ENCODE data around the gene POU5F1. TPM values are rescaled to one million over a fixed set of nuclear protein-coding genes. Genes with fewer than 3 reads are reported as not detected.

POU5F1 gene
- total RNA-seq, 4 donors from 2014 or later: 0.67 to 2.8 (median 1.8) TPM; not detected in 1

DNA sequence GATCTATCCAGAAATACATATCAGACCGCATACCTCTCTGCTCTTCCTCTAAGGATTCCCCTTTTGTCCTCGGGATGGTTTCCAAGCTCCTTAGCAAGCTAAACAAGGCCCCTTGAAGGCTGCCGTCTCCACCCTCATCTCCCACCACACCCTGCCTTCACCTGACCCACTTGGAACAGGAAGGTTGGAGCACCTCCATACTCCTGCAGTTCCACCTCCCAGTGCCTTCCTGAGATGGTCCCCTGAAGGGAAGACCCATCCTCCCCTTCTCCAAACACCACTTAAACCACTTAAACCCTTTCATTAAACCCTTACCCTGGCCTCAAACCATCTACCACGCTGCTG is 8.5 kb upstream of the POU5F1 start:
- Histone ChIP-seq H3K9me3 (no peaks in the 10 kb centered on the region), H3K4me3 (no peak overlapping the region), H3K36me3 (no peaks in the 10 kb centered on the region), H3K27ac (no peak overlapping the region), H3K4me1 (no peaks in the 10 kb centered on the region), H3K27me3 (no peaks in the 10 kb centered on the region)
- no peak for DNase-seq
- TF ChIP-seq, protein P1, sequence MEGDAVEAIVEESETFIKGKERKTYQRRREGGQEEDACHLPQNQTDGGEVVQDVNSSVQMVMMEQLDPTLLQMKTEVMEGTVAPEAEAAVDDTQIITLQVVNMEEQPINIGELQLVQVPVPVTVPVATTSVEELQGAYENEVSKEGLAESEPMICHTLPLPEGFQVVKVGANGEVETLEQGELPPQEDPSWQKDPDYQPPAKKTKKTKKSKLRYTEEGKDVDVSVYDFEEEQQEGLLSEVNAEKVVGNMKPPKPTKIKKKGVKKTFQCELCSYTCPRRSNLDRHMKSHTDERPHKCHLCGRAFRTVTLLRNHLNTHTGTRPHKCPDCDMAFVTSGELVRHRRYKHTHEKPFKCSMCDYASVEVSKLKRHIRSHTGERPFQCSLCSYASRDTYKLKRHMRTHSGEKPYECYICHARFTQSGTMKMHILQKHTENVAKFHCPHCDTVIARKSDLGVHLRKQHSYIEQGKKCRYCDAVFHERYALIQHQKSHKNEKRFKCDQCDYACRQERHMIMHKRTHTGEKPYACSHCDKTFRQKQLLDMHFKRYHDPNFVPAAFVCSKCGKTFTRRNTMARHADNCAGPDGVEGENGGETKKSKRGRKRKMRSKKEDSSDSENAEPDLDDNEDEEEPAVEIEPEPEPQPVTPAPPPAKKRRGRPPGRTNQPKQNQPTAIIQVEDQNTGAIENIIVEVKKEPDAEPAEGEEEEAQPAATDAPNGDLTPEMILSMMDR (IDR thresholded peaks at IDR 0.05): no peak
- no peak for TF ChIP-seq POLR2A (IDR thresholded peaks at IDR 0.05)
- intact Hi-C loops (cut with DNase I; ENCODE audit: low total_unique reads): no loop called here

DNA sequence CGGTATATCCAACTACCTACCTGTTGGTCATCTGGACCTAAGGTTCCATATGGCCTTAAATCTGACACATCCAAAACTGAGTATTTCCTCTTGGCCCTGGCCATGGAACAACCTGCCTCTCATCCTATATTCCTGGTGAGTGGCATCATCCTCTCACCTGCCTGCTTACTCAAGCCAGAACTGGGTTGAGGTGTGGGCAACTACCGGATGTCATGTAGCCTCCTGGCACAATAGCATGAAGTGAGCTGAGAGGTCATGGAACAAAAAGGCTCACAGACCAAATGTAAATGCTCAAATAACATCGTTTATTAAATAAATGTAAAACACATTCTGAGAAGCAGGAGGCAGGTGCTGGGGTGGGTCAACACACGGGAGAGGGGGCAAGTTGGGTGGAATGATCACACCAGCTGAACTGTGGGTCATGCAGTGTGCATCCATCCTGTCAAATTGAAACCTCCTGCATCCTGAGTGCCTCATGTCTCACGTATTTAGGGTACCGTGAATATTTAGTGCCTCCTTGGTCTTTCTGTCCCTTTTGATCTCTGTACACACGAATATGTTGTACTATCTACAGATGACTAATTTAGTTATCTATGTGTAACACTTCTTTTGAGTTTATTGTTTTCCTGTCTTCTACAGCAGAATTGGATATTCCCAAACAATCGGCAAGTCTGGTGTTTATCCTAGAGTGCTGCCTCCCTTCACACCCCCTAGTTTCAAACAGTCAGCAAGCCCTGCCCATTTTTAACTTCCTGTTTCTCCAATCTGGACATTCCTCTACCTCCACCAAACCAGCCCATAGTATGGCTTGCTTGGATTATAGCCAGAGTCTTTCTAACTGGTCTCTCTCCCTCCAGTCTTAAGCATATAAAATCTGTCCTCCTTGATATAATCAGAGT is 7.9 kb upstream of the POU5F1 start:
- Histone ChIP-seq H3K4me1 (no peaks in the 10 kb centered on the region), H3K4me3 (no peak overlapping the region), H3K27me3 (no peaks in the 10 kb centered on the region), H3K9me3 (no peaks in the 10 kb centered on the region), H3K27ac (no peak overlapping the region), H3K36me3 (no peaks in the 10 kb centered on the region)
- TF ChIP-seq POLR2A (IDR thresholded peaks at IDR 0.05): no peak
- TF ChIP-seq, protein P1 (IDR thresholded peaks at IDR 0.05): no peak
- DNase-seq: no peak
- intact Hi-C loops (cut with DNase I; ENCODE audit: low total_unique reads): no loop called here

DNA sequence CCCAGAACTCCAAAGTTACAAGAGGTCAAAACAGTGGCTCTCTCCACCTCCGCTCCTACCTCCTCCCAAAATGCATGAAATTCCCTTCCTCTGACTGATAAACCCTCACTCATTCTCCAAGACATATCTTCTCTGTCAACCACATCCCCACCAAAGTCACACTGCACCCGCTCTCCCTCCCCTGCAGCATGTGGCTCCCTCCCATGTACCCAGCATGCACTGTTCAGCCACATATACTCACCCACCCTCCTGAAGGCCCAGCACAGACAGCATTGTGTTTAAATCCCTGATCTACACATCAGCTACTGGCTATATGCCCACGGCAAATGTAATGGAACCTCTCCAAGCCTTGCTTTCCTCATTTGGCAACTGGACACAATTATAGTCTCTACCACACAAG is 5.5 kb upstream of the POU5F1 start:
- no peak overlapping the region for H3K27ac ChIP-seq
- no peaks in the 10 kb centered on the region for H3K27me3 ChIP-seq
- H3K36me3 ChIP-seq: no peaks in the 10 kb centered on the region
- H3K9me3 ChIP-seq: no peaks in the 10 kb centered on the region
- no peaks in the 10 kb centered on the region for H3K4me1 ChIP-seq
- intact Hi-C loops (cut with DNase I; ENCODE audit: low total_unique reads): no loop called here
- H3K4me3 ChIP-seq: no peak overlapping the region
- no peak for DNase-seq
- no peak for TF ChIP-seq POLR2A (IDR thresholded peaks at IDR 0.05)
- TF ChIP-seq, protein P1 (IDR thresholded peaks at IDR 0.05): no peak

DNA sequence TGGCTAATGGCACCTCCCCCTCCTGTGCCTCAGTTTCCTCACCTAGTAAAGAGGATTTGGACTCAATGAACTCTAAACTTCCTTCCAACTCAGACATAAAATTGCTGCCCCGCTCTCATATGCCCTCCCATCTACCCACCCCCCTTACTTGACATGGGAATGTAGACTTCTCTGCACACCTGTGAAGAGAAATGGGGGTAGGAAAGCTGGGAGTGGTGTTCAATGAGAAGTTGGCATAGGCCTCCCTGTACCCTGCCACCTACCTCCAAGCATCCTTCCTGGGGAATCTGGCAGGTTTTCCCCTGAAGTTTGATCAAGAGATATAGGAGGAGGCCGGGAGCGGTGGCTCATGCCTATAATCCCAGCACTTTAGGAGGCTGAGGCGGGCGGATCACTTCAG is 3.9 kb upstream of the POU5F1 start:
- intact Hi-C loops (cut with DNase I; ENCODE audit: low total_unique reads): no loop called here
- Histone ChIP-seq H3K4me3 (no peak overlapping the region), H3K27me3 (no peaks in the 10 kb centered on the region), H3K36me3 (no peaks in the 10 kb centered on the region), H3K4me1 (no peaks in the 10 kb centered on the region), H3K9me3 (no peaks in the 10 kb centered on the region), H3K27ac (no peak overlapping the region)
- TF ChIP-seq POLR2A (IDR thresholded peaks at IDR 0.05): no peak
- TF ChIP-seq, protein P1 (IDR thresholded peaks at IDR 0.05): no peak
- no peak for DNase-seq

DNA sequence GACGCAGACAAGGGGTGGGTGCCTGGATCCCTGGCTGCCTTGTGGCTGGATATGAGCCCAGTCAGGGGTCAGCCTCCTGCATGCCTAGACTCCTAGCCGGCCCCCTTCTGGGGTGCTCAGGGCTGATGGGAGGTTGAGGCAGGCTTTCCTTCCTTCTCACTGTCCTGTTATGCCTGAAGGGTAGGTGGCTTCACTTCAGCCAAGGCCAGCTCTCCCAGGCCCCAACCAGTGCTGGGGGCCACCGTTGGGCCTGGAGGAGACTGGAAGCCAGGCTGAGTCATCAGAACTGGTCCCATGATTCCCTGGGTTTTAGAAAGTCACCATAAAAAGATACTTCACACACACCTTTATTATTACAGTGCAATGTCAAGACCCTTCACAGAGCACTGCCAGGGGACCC is 2.9 kb upstream of the POU5F1 start:
- Histone ChIP-seq H3K27me3 (no peaks in the 10 kb centered on the region), H3K36me3 (no peaks in the 10 kb centered on the region), H3K4me3 (no peak overlapping the region), H3K9me3 (no peaks in the 10 kb centered on the region), H3K4me1 (no peaks in the 10 kb centered on the region), H3K27ac (no peak overlapping the region)
- TF ChIP-seq, protein P1 (IDR thresholded peaks at IDR 0.05): no peak
- no peak for TF ChIP-seq POLR2A (IDR thresholded peaks at IDR 0.05)
- DNase-seq: no peak
- intact Hi-C loops (cut with DNase I; ENCODE audit: low total_unique reads): no loop called here

Data from uterus (tissue), 4 donors.